Upper lobe of left lung (tissue), 4 donors: ENCODE results near the gene ATP6V1C2.

Source experiments
- CTCF ChIP-seq, 6 experiments: fragments of 450-650 bp in 4 of 6; fragments of 200-600 bp in 2 of 6; sonication (generic) in 2 of 6; IDR thresholded peaks; one replicate each; pipeline ENCODE4 v1.5.1; 2016 to 2019; ENCODE audit warnings: antibody characterized with exemption in 6 of 6
- EP300 ChIP-seq, 4 donors: sonication (generic); formaldehyde crosslinking; IDR thresholded peaks; one replicate each; pipeline ENCODE4 v1.5.1; 2017; ENCODE audit warnings: antibody characterized with exemption in 4 of 4, control low read depth in 2 of 4
- POLR2A ChIP-seq, 4 donors: fragments of 450-650 bp; IDR thresholded peaks; one replicate each; pipeline ENCODE4 v1.5.1; 2016 to 2017; ENCODE audit warnings: antibody characterized with exemption in 4 of 4, mild to moderate bottlenecking in 2 of 4
- POLR2AphosphoS5 ChIP-seq, 2 donors: sonication (generic); formaldehyde crosslinking; IDR thresholded peaks; one replicate each; pipeline ENCODE4 v1.5.1; 2017; ENCODE audit warnings: antibody characterized with exemption in 2 of 2

DNA sequence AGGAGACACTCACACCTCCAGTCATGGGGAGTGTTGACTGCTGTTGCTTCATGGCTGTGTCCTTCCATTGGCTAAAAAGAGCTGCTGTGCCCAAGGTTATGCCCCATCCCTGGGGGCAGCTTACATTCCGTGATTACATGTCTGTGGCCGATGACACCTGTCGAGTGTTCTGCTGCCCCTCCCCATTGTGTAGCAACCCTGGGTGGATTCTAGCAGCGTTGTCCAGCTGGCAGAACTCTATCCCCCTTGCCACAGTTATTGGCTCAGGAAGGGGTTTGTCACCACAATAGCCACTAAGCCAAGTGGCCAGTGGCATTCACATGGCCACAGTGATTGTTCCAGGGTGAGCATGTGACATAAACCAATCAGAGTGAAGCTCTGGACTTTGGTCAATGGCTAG lies 102.8 kb downstream of the ATP6V1C2 start:
- TF ChIP-seq EP300 (IDR thresholded peaks at IDR 0.05) (no peak), CTCF (IDR thresholded peaks at IDR 0.05) (no peak), POLR2A (IDR thresholded peaks at IDR 0.05) (no peak), POLR2AphosphoS5 (IDR thresholded peaks at IDR 0.05) (no peak)
